NCI-H1092 treated with DMSO at 0.1 percent for 48 hours (cell line): ENCODE measurements around the gene MUC13.

Experiments used
- DNase-seq: peaks from one replicate; lab custom pipeline; 2025; lab: John Stamatoyannopoulos, UW

Gene MUC13

GRCh38 chr3:124896824-124897526 is 37.6 kb downstream of the MUC13 start:
- no peak for DNase-seq

GRCh38 chr3:124895756-124896155 is 38.8 kb downstream of the MUC13 start:
- DNase-seq = no peak

GRCh38 chr3:124893526-124893925 is 41.0 kb downstream of the MUC13 start:
- no peak for DNase-seq

- no peak for DNase-seq
Observed at GRCh38 chr3:124890573-124891190, 43.9 kb downstream of the MUC13 start.

GRCh38 chr3:124888482-124889441 is 45.8 kb downstream of the MUC13 start:
- DNase-seq = no peak

- DNase-seq = no peak
Observed at GRCh38 chr3:124887932-124888298, 46.6 kb downstream of the MUC13 start.

- DNase-seq = no peak
Observed at GRCh38 chr3:124887177-124887931, 47.2 kb downstream of the MUC13 start, which contains the start of gene ITGB5. Gene ITGB5, minus strand, starts transcription at chr3:124887365. Its CDS starts 365 bp downstream, at chr3:124887000.

GRCh38 chr3:124886168-124887056 is 48.1 kb downstream of the MUC13 start:
- no peak for DNase-seq

GRCh38 chr3:124885466-124886167 is 48.9 kb downstream of the MUC13 start:
- DNase-seq = no peak

- no peak for DNase-seq
Observed at GRCh38 chr3:124884474-124885101, 50.0 kb downstream of the MUC13 start.

- DNase-seq = no peak
Observed at GRCh38 chr3:124883766-124884473, 50.6 kb downstream of the MUC13 start.

- DNase-seq = no peak
Observed at GRCh38 chr3:124882816-124883747, 51.5 kb downstream of the MUC13 start.

GRCh38 chr3:124881976-124882697 is 52.4 kb downstream of the MUC13 start:
- DNase-seq = no peak

GRCh38 chr3:124879337-124879680 is 55.2 kb downstream of the MUC13 start:
- DNase-seq = no peak

GRCh38 chr3:124878561-124879336 is 55.8 kb downstream of the MUC13 start:
- no peak for DNase-seq

- DNase-seq = no peak
Observed at GRCh38 chr3:124877674-124878073, 56.9 kb downstream of the MUC13 start.
